Activated CD8-positive, alpha-beta T cell treated with anti-CD3 and anti-CD28 coated beads for 36 hours (primary cell): Measurements from ENCODE around the gene TAPBP. TPM values are rescaled to one million over a fixed set of nuclear protein-coding genes. Genes with fewer than 3 reads are reported as not detected.
"Not testable (repeated sequence)": the region's sequence is repeated elsewhere in the genome, so short reads cannot be mapped to it uniquely, and the experiment has no call there.

ENCODE experiments used
- ATAC-seq: fragments of 200-7000 bp; cut with Tn5 transposase; one replicate; pipeline ENCODE4 v1.10.0; 2021; ENCODE audit warnings: mild to moderate bottlenecking, moderate library complexity
- CTCF ChIA-PET: fragments of 350-600 bp; sonication (Branson Sonifier 250); formaldehyde crosslinking; loops from one replicate; lab custom pipeline; 2021; ENCODE audit warnings: antibody characterized with exemption; lab: Charles Lee
- POLR2A ChIA-PET: fragments of 350-600 bp; sonication (Branson Sonifier 250); formaldehyde crosslinking; loops from one replicate; lab custom pipeline; 2021; ENCODE audit warnings: antibody characterized with exemption; lab: Charles Lee
- DNase-seq: peaks from one replicate; pipeline ENCODE4 v3.0.0-alpha.2; 2020
- H3K27ac Mint-ChIP-seq: one replicate; pipeline ENCODE4 v1.8.0; 2021; ENCODE audit warnings: mild to moderate bottlenecking, mixed read lengths
- H3K27me3 Mint-ChIP-seq: one replicate; pipeline ENCODE4 v1.8.0; 2021; ENCODE audit warnings: mixed read lengths
- H3K36me3 Mint-ChIP-seq: one replicate; pipeline ENCODE4 v1.8.0; 2021; ENCODE audit warnings: low read depth, mixed read lengths
- H3K4me1 Mint-ChIP-seq: one replicate; pipeline ENCODE4 v1.8.0; 2021; ENCODE audit warnings: low read depth, mixed read lengths
- H3K4me3 Mint-ChIP-seq: one replicate; pipeline ENCODE4 v1.8.0; 2021; ENCODE audit warnings: mild to moderate bottlenecking, moderate library complexity, mixed read lengths
- H3K9me3 Mint-ChIP-seq: one replicate; pipeline ENCODE4 v1.8.0; 2021; ENCODE audit warnings: mixed read lengths
- intact Hi-C: fragments of 100-400 bp; cut with micrococcal nuclease; formaldehyde crosslinking; loops from one replicate; pipeline ENCODE4 v1.10.0; 2022
- total RNA-seq, 2 experiments: library from RNA; stranded (reverse); gene quantifications; one replicate each; pipeline ENCODE4 v1.2.3, GENCODE V29; 2021
- TF ChIP-seq, protein P1 (sequence below): fragments of 200-600 bp; IDR thresholded peaks from one replicate; pipeline ENCODE4 v1.8.0; 2022; ENCODE audit warnings: antibody characterized with exemption, mild to moderate bottlenecking

The TAPBP gene
- total RNA-seq, 2 experiments from 2014 or later, result 179 to 183 TPM

DNA sequence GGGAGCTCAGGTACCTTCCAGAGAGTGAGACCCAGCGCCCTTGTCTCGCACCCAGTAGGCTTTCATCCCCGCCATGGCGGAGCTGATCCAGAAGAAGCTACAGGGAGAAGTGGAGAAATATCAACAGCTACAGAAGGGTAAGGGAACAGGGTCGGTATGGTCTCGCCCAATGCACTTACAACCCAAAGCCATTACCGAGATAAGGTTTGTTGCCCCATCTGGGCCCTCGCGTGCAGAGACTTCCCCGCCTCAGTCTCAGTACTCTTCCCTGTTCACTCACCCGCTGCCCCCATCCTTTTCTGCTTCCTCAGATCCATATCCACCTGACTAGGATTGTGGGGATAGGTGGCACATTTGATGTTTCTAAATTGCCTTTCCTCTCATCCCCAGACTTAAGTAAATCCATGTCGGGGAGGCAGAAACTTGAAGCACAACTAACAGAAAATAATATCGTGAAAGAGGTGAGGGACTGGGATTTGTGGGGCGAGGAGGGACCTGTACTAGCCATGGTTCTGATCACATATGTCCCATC, 24.0 kb downstream of the TAPBP start:
- ATAC-seq, result peak; percentile 1
- Mint-ChIP-seq H3K27ac (peak overlapping the region; percentile 89), H3K36me3 (peaks cover 45% of the 10 kb centered on the region), H3K9me3 (no peaks in the 10 kb centered on the region), H3K27me3 (no peaks in the 10 kb centered on the region), H3K4me1 (peaks cover 33% of the 10 kb centered on the region), H3K4me3 (peak overlapping the region; percentile 89)
- ChIA-PET CTCF (interaction anchor here (0.7 to 4.6 kb wide), 7 partner anchors 10 to 101 kb away, joined by 3 to 35 read pairs (median 5); partner anchors contain the start of genes B3GALT4, RGL2, RPS18 and VPS52), POLR2A (interaction anchor here (1.2 to 13.9 kb wide), 10 partner anchors 9 to 141 kb away, joined by 3 to 261 read pairs (median 10); partner anchors contain the start of genes B3GALT4, RGL2, RPS18 and TAPBP)
- DNase-seq, result peak; percentile 24
- intact Hi-C loops, result no loop called here
- TF ChIP-seq, protein P1, sequence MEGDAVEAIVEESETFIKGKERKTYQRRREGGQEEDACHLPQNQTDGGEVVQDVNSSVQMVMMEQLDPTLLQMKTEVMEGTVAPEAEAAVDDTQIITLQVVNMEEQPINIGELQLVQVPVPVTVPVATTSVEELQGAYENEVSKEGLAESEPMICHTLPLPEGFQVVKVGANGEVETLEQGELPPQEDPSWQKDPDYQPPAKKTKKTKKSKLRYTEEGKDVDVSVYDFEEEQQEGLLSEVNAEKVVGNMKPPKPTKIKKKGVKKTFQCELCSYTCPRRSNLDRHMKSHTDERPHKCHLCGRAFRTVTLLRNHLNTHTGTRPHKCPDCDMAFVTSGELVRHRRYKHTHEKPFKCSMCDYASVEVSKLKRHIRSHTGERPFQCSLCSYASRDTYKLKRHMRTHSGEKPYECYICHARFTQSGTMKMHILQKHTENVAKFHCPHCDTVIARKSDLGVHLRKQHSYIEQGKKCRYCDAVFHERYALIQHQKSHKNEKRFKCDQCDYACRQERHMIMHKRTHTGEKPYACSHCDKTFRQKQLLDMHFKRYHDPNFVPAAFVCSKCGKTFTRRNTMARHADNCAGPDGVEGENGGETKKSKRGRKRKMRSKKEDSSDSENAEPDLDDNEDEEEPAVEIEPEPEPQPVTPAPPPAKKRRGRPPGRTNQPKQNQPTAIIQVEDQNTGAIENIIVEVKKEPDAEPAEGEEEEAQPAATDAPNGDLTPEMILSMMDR, result no peak

- Mint-ChIP-seq H3K4me1 (peaks cover 33% of the 10 kb centered on the region), H3K9me3 (no peaks in the 10 kb centered on the region), H3K36me3 (peaks cover 50% of the 10 kb centered on the region), H3K27ac (peak within 1 kb of the TSS; percentile 89), H3K27me3 (no peaks in the 10 kb centered on the region), H3K4me3 (peak within 1 kb of the TSS; percentile 89)
- CTCF ChIA-PET, result interaction anchor here (0.7 to 4.6 kb wide), 9 partner anchors 10 to 137 kb away, joined by 3 to 35 read pairs (median 4); partner anchors contain the start of genes B3GALT4, CUTA, RGL2 and RPS18
- DNase-seq (peak; percentile 91), ATAC-seq (peak; percentile 98)
- POLR2A ChIA-PET, result interaction anchor here (0.6 to 13.9 kb wide), 13 partner anchors 10 to 142 kb away, joined by 3 to 261 read pairs (median 5); partner anchors contain the start of genes B3GALT4, HSD17B8, RGL2 and RPS18
- intact Hi-C loops, result no loop called here
- TF ChIP-seq, protein P1, result no peak
Observed at GRCh38 chr6:33288921-33289783, 24.7 kb downstream of the TAPBP start, which contains the start of the genes PFDN6 and WDR46. PFDN6 (plus strand) TSS chr6:33289601; CDS start chr6:33289857, 256 bp downstream. WDR46 (minus strand) TSS chr6:33289239; CDS start chr6:33289170, 69 bp downstream.

DNA sequence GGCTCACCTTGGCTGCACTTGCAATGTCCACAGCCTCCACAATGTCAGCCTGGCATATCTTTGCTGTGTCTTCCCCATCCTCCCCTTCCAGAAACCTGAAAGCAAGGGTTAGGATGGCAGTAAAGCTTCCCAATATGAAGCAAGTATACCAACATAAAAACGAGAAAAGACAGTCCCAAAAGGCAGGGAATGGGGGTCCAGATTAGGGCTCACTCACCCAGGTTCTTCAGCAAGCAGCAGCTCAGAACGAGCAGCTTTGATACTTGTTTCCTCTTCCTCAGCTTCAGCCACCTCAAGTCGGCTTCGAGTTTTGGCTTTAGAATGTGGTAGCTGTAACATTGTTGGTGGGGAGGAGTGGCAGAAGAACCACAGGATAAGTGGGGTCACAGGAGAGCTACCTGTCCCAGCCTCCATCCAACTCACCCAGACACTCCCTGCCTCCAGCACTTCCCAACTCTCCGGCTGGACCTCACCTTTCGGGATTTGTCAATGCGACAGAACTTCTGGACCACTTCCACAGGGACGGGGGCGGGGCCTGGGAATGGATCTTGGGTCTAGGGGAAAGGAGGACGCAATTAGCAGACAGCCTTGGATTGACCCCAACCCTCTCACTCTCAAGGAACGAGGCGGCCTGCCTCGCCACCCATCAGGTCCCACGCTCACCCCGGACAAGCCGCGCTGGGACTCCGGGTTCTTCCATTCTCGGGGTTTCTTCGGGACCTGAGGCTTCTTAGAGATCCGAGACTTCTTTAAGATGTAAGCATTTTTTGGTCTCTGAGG, 25.5 kb downstream of the TAPBP start:
- peaks cover 33% of the 10 kb centered on the region for H3K4me1 Mint-ChIP-seq
- intact Hi-C loops, result no loop called here
- peaks cover 51% of the 10 kb centered on the region for H3K36me3 Mint-ChIP-seq
- H3K9me3 Mint-ChIP-seq, result no peaks in the 10 kb centered on the region
- H3K27ac Mint-ChIP-seq, result peak overlapping the region; percentile 89
- peak overlapping the region; percentile 89 for H3K4me3 Mint-ChIP-seq
- ATAC-seq, result no peak
- CTCF ChIA-PET, result interaction anchor here (0.7 to 4.6 kb wide), 6 partner anchors 10 to 138 kb away, joined by 3 to 35 read pairs (median 4); partner anchors contain the start of genes B3GALT4, CUTA, RGL2 and RPS18
- H3K27me3 Mint-ChIP-seq, result no peaks in the 10 kb centered on the region
- no peak for DNase-seq
- TF ChIP-seq, protein P1, result no peak
- POLR2A ChIA-PET, result interaction anchor here (0.6 to 13.9 kb wide), 13 partner anchors 10 to 143 kb away, joined by 3 to 261 read pairs (median 5); partner anchors contain the start of genes B3GALT4, HSD17B8, RGL2 and RPS18

DNA sequence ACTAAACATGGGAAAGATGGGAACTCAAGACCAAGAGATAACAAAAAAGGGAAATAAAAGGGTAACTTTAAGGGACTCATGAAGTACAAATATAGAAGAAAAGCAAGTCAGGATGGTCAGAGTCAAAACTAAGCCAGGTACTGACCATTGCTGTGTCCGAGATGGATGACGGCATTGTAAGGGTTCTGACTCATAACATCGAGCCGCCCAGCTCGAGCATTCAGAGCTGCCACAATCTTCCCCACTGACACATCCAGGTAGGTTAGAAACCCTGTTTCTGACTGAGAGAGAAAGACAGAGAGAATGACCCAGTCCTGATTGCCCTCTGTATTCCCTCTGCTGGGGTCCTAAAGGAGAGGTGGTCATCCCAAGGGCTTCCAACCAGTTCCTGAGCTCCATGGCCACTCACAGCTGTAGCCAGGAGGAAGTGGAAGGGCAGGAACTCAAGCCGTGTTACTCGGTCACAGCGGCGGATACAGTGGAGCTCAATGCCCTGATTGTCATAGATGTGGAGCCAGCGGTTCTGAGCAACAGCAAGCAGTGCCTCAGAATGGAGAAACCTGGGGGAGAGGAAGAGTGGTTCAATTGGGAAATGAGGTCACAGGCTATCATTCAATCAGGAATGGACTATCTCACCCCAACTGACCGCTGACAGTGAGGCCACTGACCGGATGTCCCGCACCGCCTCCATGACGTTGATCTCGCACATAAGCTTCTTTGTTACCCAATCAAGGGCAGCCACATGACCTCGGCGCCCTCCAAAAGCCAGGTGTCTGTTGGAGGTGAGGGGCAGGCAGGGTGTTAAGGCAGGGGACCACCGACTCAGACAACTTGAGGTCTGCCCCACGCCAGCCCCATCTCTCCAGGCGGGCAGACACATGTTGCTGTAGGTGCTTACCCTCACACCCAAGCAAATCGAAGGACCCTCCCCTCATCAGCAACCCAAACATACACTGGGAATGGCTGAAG, 26.6 kb downstream of the TAPBP start:
- H3K27ac Mint-ChIP-seq, result peak overlapping the region; percentile 49

GRCh38 chr6:33285214-33285613, 28.7 kb downstream of the TAPBP start:
- H3K27me3 Mint-ChIP-seq, H3K27ac Mint-ChIP-seq, DNase-seq, H3K9me3 Mint-ChIP-seq, H3K4me3 Mint-ChIP-seq, intact Hi-C loops, ATAC-seq: not testable (repeated sequence)
- Mint-ChIP-seq H3K4me1 (peaks cover 20% of the 10 kb centered on the region), H3K36me3 (peaks cover 35% of the 10 kb centered on the region)
- CTCF ChIA-PET, result interaction anchor here (1.0 kb wide), 1 partner anchor 8 kb away, joined by 3 read pairs; the partner anchor contains the start of gene B3GALT4
- POLR2A ChIA-PET, result interaction anchor here (1.1 kb wide), 1 partner anchor 16 kb away, joined by 3 read pairs; no protein-coding TSS in a partner anchor

More for the DNA sequence above, 26.6 kb downstream of the TAPBP start:
- ATAC-seq, result no peak
- Mint-ChIP-seq H3K9me3 (no peaks in the 10 kb centered on the region), H3K36me3 (peaks cover 49% of the 10 kb centered on the region), H3K4me1 (peaks cover 33% of the 10 kb centered on the region), H3K4me3 (peak overlapping the region; percentile 89), H3K27me3 (no peaks in the 10 kb centered on the region)
- POLR2A ChIA-PET, result interaction anchor here (4.7 to 13.9 kb wide), 4 partner anchors 9 to 25 kb away, joined by 29 to 261 read pairs (median 72); partner anchors contain the start of genes B3GALT4, RGL2, RPS18 and TAPBP
- TF ChIP-seq, protein P1, result no peak
- DNase-seq, result no peak
- intact Hi-C loops, result no loop called here
- CTCF ChIA-PET, result interaction anchor here (1.3 to 4.6 kb wide), 2 partner anchors 9 to 15 kb away, joined by 4 to 35 read pairs; partner anchors contain the start of genes B3GALT4 and RPS18
